ENCODE data around the gene DRAM1.

The DRAM1 gene

DNA sequence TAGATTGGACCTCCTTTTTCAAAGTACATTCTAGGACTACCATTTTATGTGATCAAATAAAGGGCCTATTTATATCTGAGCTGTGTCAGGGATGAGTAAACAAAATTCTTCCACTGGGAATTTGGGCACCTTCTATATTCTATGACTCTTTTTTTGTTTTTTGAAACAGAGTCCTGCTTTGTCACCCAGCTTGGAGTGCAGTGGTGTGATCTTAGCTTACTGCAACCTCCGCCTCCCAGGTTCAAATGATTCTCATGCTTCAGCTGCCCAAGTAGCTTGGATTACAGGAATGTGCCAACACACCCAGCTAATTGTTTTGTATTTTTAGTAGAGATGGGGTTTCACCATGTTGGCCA is 64.8 kb downstream of the DRAM1 start:
- DNase-seq = no peak

DNA sequence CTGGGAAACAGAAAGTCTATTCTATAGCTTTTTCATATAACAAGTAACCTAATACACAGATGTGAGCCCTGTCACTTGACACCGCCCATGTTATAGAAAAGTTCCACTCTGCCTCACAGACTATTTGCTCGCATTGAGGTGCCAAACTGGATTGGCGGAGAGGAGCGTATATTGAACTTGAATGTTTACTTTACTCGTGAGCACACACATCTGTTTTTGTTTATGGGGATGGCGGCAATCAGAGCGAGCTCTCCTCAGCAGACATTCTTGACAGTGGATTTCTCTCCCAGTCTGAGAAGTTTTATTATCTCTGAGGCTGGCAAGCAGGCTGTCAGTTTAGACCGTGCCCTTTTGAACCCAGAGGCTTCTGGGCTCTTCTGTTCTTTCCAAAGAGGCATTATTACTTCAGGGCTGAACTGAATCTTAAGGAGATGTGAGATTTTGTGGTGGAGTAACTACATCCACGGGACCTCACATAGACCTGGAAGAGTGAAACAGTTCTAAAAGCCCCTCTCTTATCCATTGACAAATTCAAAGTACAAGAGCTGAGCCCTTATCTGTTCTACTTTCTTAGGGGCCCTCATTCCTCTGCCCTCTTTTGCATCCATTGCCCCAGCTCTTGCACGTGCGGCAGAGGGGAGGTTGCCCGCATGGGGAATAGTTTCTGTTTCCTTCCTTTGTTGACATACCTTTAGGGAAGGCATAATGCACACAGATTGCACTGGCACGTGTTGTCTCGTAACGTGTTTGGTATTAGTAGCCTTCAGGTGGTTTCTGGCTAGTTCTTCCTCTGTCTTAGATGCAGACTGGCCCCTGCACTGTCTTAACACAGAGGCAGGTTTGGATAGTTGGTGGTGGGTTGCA is 68.2 kb downstream of the DRAM1 start:
- DNase-seq = peak; percentile 10

- DNase-seq = no peak
Observed at GRCh38 chr12:101946233-101946611, 68.8 kb downstream of the DRAM1 start.

DNA sequence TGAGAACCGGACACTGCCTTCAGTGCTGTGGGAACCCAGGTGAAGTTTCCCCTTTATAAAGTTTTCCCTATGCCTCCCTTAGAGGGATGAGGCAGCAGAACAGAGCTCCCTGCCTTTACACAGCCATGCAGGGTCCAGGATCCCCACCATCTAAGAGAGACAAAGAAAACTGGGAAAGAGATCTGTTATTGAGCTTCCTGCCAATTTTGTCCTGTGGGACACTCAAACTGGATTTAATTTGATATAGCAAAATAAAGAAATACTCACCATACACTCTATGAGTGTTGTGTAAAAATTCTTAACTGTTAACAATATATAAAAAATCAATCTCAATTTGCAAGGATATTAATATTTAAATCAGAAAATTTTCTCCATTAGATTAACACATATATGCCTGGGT is 69.9 kb downstream of the DRAM1 start:
- no peak for DNase-seq

GRCh38 chr12:101948365-101948764 is 71.0 kb downstream of the DRAM1 start:
- DNase-seq = no peak

DNA sequence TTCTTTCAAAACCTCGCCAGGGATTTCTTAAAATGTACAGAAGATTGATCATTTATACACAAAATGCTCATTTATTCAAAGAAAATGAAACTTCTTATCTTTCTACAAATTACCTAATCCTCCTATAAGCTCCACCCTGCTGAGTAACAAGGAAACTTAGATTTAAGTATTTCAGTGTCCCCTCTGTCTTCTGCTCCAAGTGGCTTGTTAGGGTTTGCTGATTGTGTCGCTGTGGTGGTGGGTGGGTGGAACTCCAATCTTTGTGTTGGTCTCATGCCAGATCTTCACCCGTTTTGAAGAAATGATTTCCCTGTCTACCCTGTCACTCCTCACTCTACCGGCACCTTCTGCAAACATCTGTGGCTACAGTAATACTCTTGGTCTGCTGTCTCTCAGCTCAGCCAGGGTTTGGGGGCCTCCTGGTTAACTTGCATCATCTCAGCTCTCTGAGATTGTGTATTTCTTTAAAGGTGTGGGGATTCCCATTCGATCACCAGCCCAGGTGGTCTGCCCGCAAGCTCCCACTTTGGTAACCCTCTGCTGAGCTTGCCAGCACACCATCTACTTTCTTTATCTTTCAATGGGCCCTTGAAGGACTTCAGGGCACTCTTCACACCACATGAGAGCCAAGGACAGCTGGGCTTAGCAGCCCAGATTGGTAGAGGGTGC is 73.8 kb downstream of the DRAM1 start:
- no peak for DNase-seq

- DNase-seq = no peak
Observed at GRCh38 chr12:101954113-101954512, 76.7 kb downstream of the DRAM1 start.

DNA sequence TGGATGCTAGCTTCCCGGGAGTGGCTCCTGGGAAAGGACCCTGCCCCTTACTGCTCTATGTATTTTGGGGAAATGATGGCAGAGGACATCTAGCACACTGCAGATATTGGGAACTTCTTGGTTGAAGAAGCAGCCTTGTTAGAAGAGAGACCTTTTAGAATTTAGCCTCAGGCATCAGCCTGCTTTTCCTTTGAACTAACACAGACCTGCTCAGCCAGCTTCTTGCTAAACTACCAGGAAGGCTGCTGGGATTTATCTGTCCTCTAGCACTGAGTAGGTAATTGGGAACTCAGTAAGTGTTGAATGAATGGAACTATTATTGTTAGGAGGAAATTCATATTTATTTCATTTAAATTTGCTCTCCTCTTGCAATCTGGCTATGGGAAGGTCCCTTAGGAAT is 77.3 kb downstream of the DRAM1 start:
- DNase-seq = no peak

GRCh38 chr12:101957252-101957959 is 80.0 kb downstream of the DRAM1 start:
- no peak for DNase-seq

DNA sequence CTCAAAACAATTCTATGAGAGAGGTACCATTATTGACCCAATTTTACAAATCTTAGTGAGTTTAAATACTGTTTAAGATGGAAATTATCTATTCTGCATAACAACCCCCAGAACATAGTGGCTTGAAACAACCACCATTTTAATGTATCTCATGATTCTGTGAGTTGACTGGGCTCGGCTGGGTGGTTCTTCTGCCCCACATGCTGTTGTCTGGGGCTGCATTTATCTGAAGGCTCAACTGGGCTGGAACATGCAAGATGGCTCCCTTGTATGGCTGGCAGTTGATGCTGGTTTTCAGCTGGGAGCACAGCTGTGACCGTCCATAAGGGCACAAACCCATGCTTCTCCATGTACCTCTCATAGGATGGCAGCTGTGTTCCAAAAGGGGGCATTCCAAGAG is 82.2 kb downstream of the DRAM1 start:
- no peak for DNase-seq

GRCh38 chr12:101962486-101962885 is 85.1 kb downstream of the DRAM1 start:
- no peak for DNase-seq

DNA sequence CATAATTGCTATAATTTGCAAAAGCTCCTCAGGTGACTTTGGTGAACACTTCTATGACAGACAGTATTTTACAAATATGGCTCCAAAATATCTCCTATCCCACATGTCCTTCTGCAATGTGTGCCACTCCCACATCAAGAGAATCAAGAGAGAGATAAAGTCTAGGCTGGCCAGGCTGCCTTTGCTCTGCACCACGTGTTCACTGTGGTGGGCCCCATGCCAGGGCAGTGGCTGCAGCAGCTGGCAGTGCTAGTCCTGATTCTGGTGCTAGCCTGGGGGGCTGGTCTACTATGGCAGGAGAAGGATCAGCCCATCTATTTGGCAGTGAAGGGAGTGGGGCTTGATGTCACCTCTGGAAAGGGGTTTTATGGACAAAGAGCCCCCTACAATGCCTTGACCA is 86.3 kb downstream of the DRAM1 start:
- no peak for DNase-seq

DNA sequence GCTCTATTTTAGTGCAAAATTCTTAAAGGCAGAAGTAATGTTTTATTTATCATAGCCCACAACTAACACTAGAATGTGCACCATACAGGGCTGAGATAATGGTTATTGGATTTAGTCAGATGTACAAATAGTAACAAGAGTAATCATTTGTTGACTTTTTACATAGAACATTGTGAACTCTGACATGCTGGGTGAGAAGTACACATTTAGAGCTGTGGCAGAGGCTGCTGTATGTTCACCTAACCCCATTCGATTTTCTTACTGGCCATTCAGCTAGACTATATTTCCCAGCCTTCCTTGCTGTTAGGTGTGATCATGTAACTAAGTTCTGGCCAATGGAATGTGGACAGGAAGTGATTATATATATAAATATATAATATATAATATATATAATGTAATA is 89.1 kb downstream of the DRAM1 start:
- DNase-seq = no peak

DNA sequence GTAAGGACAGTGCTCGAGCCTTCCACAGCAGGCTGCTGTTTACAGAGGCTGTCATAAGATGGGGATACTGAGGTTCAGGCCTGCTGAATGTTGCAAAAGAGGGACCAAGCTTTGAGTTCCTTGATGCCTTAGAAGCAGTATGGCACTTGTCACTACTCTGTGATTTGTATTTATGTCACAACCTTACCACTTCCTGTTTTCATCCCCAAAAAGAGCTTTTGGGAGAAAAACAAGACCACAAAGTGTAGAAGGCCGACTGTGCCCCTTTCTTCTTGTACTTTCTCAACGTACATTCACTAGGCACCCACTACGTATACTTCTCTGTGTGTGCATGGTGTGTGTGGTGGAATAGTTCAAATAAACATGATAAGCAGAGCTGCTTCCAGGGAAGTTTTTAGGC is 90.1 kb downstream of the DRAM1 start:
- DNase-seq = no peak

DNA sequence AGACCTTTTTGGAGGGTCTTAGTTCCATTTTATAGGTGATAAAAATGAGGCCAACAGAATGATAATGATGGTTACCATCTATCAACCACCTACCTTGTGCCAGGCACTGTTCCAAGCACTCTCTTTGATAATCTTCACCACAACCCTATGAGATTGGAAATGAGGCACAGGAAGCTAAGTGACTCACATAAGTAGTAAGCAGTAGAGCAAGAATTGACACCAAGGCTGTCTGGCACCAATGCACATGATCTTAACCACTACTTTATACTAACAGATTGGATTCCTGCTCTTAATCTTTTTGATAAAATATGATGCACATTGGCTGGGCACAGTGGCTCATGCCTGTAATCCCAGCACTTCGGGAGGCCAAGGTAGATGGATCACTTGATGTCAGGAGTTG is 91.4 kb downstream of the DRAM1 start:
- DNase-seq = no peak

All from NCI-H1436 (cell line).